H9 (cell line): Measurements from ENCODE around the gene SYNGR2. TPM values are rescaled to one million over a fixed set of nuclear protein-coding genes. Genes with fewer than 3 reads are reported as not detected.

Experiments used
- DNase-seq: peaks from one replicate; pipeline ENCODE4 v3.0.0-alpha.2; 2017
- H2AFZ ChIP-seq: one replicate; pipeline ENCODE4 v1.6.1; 2013; ENCODE audit warnings: mild to moderate bottlenecking, low read length, control low read depth, moderate library complexity
- H2AK5ac ChIP-seq: 2 replicates; pipeline ENCODE4 v1.6.1; 2013; ENCODE audit warnings: low read length, control low read depth, mixed read lengths; ENCODE audit not compliant: insufficient read length
- H2BK120ac ChIP-seq: one replicate; pipeline ENCODE4 v1.6.1; 2013; ENCODE audit warnings: low read depth, mild to moderate bottlenecking, low read length, control low read depth, inconsistent platforms; ENCODE audit not compliant: poor library complexity, severe bottlenecking
- H2BK12ac ChIP-seq: 2 replicates; pipeline ENCODE4 v1.6.1; 2013; ENCODE audit warnings: low read length, control low read depth, mixed read lengths, low read depth; ENCODE audit not compliant: insufficient read length
- H2BK15ac ChIP-seq: 2 replicates; pipeline ENCODE4 v1.6.1; 2013; ENCODE audit warnings: low read depth, low read length, control low read depth
- H2BK20ac ChIP-seq: one replicate; pipeline ENCODE4 v1.6.1; 2013; ENCODE audit warnings: low read depth, mild to moderate bottlenecking, low read length, control low read depth, inconsistent platforms; ENCODE audit not compliant: poor library complexity, severe bottlenecking
- H2BK5ac ChIP-seq: 2 replicates; pipeline ENCODE4 v1.6.1; 2013; ENCODE audit warnings: low read length, control low read depth, mixed read lengths; ENCODE audit not compliant: insufficient read length
- H3K14ac ChIP-seq: 2 replicates; pipeline ENCODE4 v1.6.1; 2013; ENCODE audit warnings: low read length, control low read depth; ENCODE audit not compliant: insufficient read depth
- H3K18ac ChIP-seq: 2 replicates; pipeline ENCODE4 v1.6.1; 2013; ENCODE audit warnings: low read depth, mild to moderate bottlenecking, mixed read lengths, low read length, control low read depth; ENCODE audit not compliant: insufficient read length
- H3K23ac ChIP-seq: 2 replicates; pipeline ENCODE4 v1.6.1; 2013; ENCODE audit warnings: low read length, control low read depth, mixed read lengths, low read depth; ENCODE audit not compliant: insufficient read length
- H3K23me2 ChIP-seq: 2 replicates; pipeline ENCODE4 v1.6.1; 2013; ENCODE audit warnings: low read depth, mild to moderate bottlenecking, mixed read lengths, low read length, control low read depth; ENCODE audit not compliant: insufficient read length, poor library complexity, severe bottlenecking
- H3K27ac ChIP-seq: 2 replicates; pipeline ENCODE4 v1.5.1; 2013; ENCODE audit warnings: low read length, control low read depth, mixed read lengths, low read depth; ENCODE audit not compliant: insufficient read length
- H3K27me3 ChIP-seq: 2 replicates; pipeline ENCODE4 v1.6.1; 2013; ENCODE audit warnings: low read length, control low read depth, inconsistent platforms; ENCODE audit not compliant: insufficient read depth
- H3K4ac ChIP-seq: 2 replicates; pipeline ENCODE4 v1.6.1; 2013; ENCODE audit warnings: low read depth, mild to moderate bottlenecking, control low read depth, inconsistent platforms, low read length, moderate library complexity
- H3K4me1 ChIP-seq: 2 replicates; pipeline ENCODE4 v1.6.1; 2013; ENCODE audit warnings: low read length, control low read depth, inconsistent platforms; ENCODE audit not compliant: insufficient read depth
- H3K4me2 ChIP-seq: 2 replicates; pipeline ENCODE4 v1.6.1; 2013; ENCODE audit warnings: low read length, control low read depth, mixed read lengths; ENCODE audit not compliant: insufficient read length, insufficient read depth
- H3K56ac ChIP-seq: 2 replicates; pipeline ENCODE4 v1.6.1; 2013; ENCODE audit warnings: low read depth, mild to moderate bottlenecking, mixed read lengths, low read length, control low read depth; ENCODE audit not compliant: insufficient read length
- H3K79me1 ChIP-seq: 2 replicates; pipeline ENCODE4 v1.6.1; 2013; ENCODE audit warnings: low read depth, mild to moderate bottlenecking, moderate library complexity, low read length, control low read depth, inconsistent platforms; ENCODE audit not compliant: insufficient read depth, poor library complexity, severe bottlenecking
- H3K79me2 ChIP-seq: 2 replicates; pipeline ENCODE4 v1.6.1; 2013; ENCODE audit warnings: low read length, control low read depth, inconsistent platforms; ENCODE audit not compliant: insufficient read depth
- H3K9ac ChIP-seq: 2 replicates; pipeline ENCODE4 v1.6.1; 2013; ENCODE audit warnings: low read length, control low read depth, mixed read lengths; ENCODE audit not compliant: insufficient read length; ENCODE audit errors: extremely low read depth
- H3K9me3 ChIP-seq: one replicate; pipeline ENCODE4 v1.6.1; 2013; ENCODE audit warnings: low read depth, low read length, inconsistent platforms; ENCODE audit not compliant: control insufficient read depth
- H3T11ph ChIP-seq: one replicate; pipeline ENCODE4 v1.6.1; 2013; ENCODE audit warnings: mild to moderate bottlenecking, low read length, control low read depth, inconsistent platforms
- H4K20me1 ChIP-seq: one replicate; pipeline ENCODE4 v1.6.1; 2013; ENCODE audit not compliant: control insufficient read depth, insufficient read length, insufficient read depth
- H4K5ac ChIP-seq: 2 replicates; pipeline ENCODE4 v1.6.1; 2013; ENCODE audit warnings: low read depth, mild to moderate bottlenecking, mixed read lengths, low read length, control low read depth; ENCODE audit not compliant: insufficient read length
- H4K8ac ChIP-seq: replicated peaks from 2 replicates; pipeline ENCODE4 v1.6.1; 2013; ENCODE audit warnings: low read length, control low read depth, mixed read lengths, low read depth; ENCODE audit not compliant: insufficient read length
- H4K91ac ChIP-seq: 2 replicates; pipeline ENCODE4 v1.6.1; 2013; ENCODE audit warnings: low read depth, mild to moderate bottlenecking, moderate library complexity, mixed read lengths, low read length, control low read depth; ENCODE audit not compliant: insufficient read length
- H3K27ac Mint-ChIP-seq, 3 experiments: 2 replicates in 2 of 3; 3 replicates in 1 of 3; pipeline ENCODE4 v1.8.0; 2020 to 2021; ENCODE audit warnings: mixed read lengths in 3 of 3, mild to moderate bottlenecking in 1 of 3, moderate library complexity in 1 of 3
- H3K27me3 Mint-ChIP-seq: 2 replicates; pipeline ENCODE4 v1.8.0; 2021; ENCODE audit warnings: low read depth, mild to moderate bottlenecking, moderate library complexity, mixed read lengths
- H3K36me3 Mint-ChIP-seq, 3 experiments: 2 replicates in 2 of 3; 3 replicates in 1 of 3; pipeline ENCODE4 v1.8.0; 2020 to 2021; ENCODE audit warnings: low read depth in 3 of 3, mixed read lengths in 3 of 3; ENCODE audit not compliant: insufficient read depth in 1 of 3
- H3K4me1 Mint-ChIP-seq, 2 experiments: 2 replicates each; pipeline ENCODE4 v1.8.0; 2020; ENCODE audit warnings: mixed read lengths in 2 of 2
- H3K4me3 Mint-ChIP-seq, 2 experiments: 2 replicates in 1 of 2; 3 replicates in 1 of 2; pipeline ENCODE4 v1.8.0; 2020 to 2021; ENCODE audit warnings: mild to moderate bottlenecking in 2 of 2, mixed read lengths in 2 of 2, moderate library complexity in 1 of 2
- H3K9me3 Mint-ChIP-seq, 2 experiments: 2 replicates in 1 of 2; 3 replicates in 1 of 2; pipeline ENCODE4 v1.8.0; 2020; ENCODE audit warnings: mild to moderate bottlenecking in 2 of 2, mixed read lengths in 2 of 2, moderate library complexity in 1 of 2
- WGBS: extraction: QIAGEN DNeasy Blood & Tissue Kit; methylation state at CpG from one replicate; pipeline ENCODE4 v1.1.7; 2013; ENCODE audit warnings: missing lambda C conversion rate, low lambda C conversion rate, mixed read lengths; ENCODE audit not compliant: insufficient read length; ENCODE audit errors: extremely low coverage; 5-methylcytosine and 5-hydroxymethylcytosine counted together
- total RNA-seq: library from RNA; stranded (reverse); gene quantifications from 2 replicates; pipeline ENCODE4 v1.2.1, GENCODE V29; 2021
- TF ChIP-seq, protein P1 (sequence below): fragments of 200-600 bp; sonication (generic); conservative IDR thresholded peaks from 3 replicates; pipeline ENCODE4 v1.8.0; 2021; ENCODE audit warnings: antibody characterized with exemption, mild to moderate bottlenecking

The SYNGR2 gene
- total RNA-seq, 1 experiment from 2014 or later = 41.0 TPM

DNA sequence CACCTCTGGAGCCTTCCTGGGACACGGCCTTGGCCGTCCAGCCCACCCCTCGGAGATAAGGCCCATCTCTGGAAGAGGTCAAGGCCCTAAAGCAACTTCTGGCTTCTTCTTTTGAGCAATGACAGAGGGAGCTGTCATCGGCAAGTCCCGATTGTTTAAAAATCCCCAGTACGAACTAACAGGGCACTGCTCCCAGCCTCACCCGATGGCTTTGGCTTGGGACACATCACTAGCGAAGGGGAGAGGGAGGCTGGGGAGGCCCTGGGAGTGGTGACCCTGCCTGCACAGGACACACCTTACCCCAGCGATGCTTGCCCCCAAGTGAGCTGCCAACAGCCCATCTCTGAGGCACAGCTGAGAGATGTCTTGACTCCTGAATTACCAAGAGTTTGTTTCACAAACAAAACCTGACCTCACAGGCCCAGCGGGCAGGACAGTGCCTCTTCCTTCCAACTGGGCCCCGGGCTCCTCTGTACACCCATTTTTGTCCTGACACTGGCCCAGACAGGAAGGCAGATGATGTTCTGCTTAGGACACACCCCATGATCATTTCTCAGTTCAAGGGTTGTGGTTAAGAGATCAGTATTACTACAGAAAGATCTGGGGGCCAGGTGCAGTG is 4.8 kb downstream of the SYNGR2 start:
- no peak overlapping the region for H3K4me2 ChIP-seq
- H3K56ac ChIP-seq = no peak overlapping the region
- H2BK5ac ChIP-seq = no peak overlapping the region
- no peak overlapping the region for H4K5ac ChIP-seq
- H2AK5ac ChIP-seq = no peak overlapping the region
- H3K27ac ChIP-seq = no peak overlapping the region
- H4K91ac ChIP-seq = no peak overlapping the region
- H2BK12ac ChIP-seq = no peak overlapping the region
- no peak overlapping the region for H3T11ph ChIP-seq
- no peaks in the 10 kb centered on the region for H3K27me3 ChIP-seq
- H3K79me2 ChIP-seq = no peaks in the 10 kb centered on the region
- TF ChIP-seq, protein P1, sequence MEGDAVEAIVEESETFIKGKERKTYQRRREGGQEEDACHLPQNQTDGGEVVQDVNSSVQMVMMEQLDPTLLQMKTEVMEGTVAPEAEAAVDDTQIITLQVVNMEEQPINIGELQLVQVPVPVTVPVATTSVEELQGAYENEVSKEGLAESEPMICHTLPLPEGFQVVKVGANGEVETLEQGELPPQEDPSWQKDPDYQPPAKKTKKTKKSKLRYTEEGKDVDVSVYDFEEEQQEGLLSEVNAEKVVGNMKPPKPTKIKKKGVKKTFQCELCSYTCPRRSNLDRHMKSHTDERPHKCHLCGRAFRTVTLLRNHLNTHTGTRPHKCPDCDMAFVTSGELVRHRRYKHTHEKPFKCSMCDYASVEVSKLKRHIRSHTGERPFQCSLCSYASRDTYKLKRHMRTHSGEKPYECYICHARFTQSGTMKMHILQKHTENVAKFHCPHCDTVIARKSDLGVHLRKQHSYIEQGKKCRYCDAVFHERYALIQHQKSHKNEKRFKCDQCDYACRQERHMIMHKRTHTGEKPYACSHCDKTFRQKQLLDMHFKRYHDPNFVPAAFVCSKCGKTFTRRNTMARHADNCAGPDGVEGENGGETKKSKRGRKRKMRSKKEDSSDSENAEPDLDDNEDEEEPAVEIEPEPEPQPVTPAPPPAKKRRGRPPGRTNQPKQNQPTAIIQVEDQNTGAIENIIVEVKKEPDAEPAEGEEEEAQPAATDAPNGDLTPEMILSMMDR = no peak
- H2AFZ ChIP-seq = no peak overlapping the region
- no CpG with 5 or more reads among the region's 11 CpGs for WGBS
- Mint-ChIP-seq H3K27me3 (no peaks in the 10 kb centered on the region; the same call in 1 of the 2 replicates), H3K4me3 (0 out of 5 replicates have a peak overlapping the region, but pooled peaks of 1 of the 2 experiments have one; percentile 23), H3K9me3 (no peaks in the 10 kb centered on the region), H3K36me3 (peaks cover 19 to 53% (median 40%) of the 10 kb centered on the region in 3 experiments), H3K4me1 (peaks cover 34 to 53% of the 10 kb centered on the region in 2 experiments), H3K27ac (peak overlapping the region; percentile 62 to 80 (median 64); a peak in 4 of 7 replicates)
- H4K20me1 ChIP-seq = peaks cover 4% of the 10 kb centered on the region
- no peaks in the 10 kb centered on the region for H3K23me2 ChIP-seq
- no peak overlapping the region for H3K18ac ChIP-seq
- DNase-seq = no peak
- no peaks in the 10 kb centered on the region; the same call in 1 of the 2 replicates for H3K4me1 ChIP-seq
- no peak overlapping the region for H3K9ac ChIP-seq
- H3K14ac ChIP-seq = no peak overlapping the region
- no peaks in the 10 kb centered on the region for H3K9me3 ChIP-seq
- no peak overlapping the region for H3K4ac ChIP-seq
- no peak overlapping the region for H2BK20ac ChIP-seq
- H2BK120ac ChIP-seq = no peak overlapping the region
- no peak overlapping the region for H2BK15ac ChIP-seq
- H3K79me1 ChIP-seq = no peaks in the 10 kb centered on the region
- H4K8ac ChIP-seq = no peak overlapping the region
- no peak overlapping the region for H3K23ac ChIP-seq
